ENCODE data around the gene ZNF488.
"Not testable (repeated sequence)": the region's sequence is repeated elsewhere in the genome, so short reads cannot be mapped to it uniquely, and the experiment has no call there.

ZNF488 gene

GRCh38 chr10:47384148-47384921 is at the start of gene ZNF488:
TSS of gene ZNF488 (minus strand) at chr10:47384293. CDS start at chr10:47368829, 15,464 bp downstream.
- DNase-seq (ENCODE audit: low read depth in 2 of 2) = peak; percentile 65 to 72

GRCh38 chr10:47425813-47426419 is 41.8 kb upstream of the ZNF488 start:
- DNase-seq (ENCODE audit: low read depth in 2 of 2) = no peak

- DNase-seq (ENCODE audit: low read depth in 2 of 2) = no peak
Measured at GRCh38 chr10:47424231-47424630, 40.1 kb upstream of the ZNF488 start.

- DNase-seq (ENCODE audit: low read depth in 2 of 2) = no peak
Measured at GRCh38 chr10:47423476-47423875, 39.4 kb upstream of the ZNF488 start.

GRCh38 chr10:47421057-47421952 is 37.2 kb upstream of the ZNF488 start:
- no peak for DNase-seq (ENCODE audit: low read depth in 2 of 2)

GRCh38 chr10:47420305-47421056 is 36.4 kb upstream of the ZNF488 start:
- no peak for DNase-seq (ENCODE audit: low read depth in 2 of 2)

GRCh38 chr10:47419421-47419820 is 35.3 kb upstream of the ZNF488 start:
- no peak for DNase-seq (ENCODE audit: low read depth in 2 of 2)

- no peak for DNase-seq (ENCODE audit: low read depth in 2 of 2)
Measured at GRCh38 chr10:47418966-47419365, 34.9 kb upstream of the ZNF488 start.

GRCh38 chr10:47418321-47418720 is 34.2 kb upstream of the ZNF488 start:
- DNase-seq (ENCODE audit: low read depth in 2 of 2) = no peak

- not testable (repeated sequence) for DNase-seq (ENCODE audit: low read depth in 2 of 2)
Measured at GRCh38 chr10:47416305-47417218, 32.5 kb upstream of the ZNF488 start.

- no peak for DNase-seq (ENCODE audit: low read depth in 2 of 2)
Measured at GRCh38 chr10:47415520-47416304, 31.6 kb upstream of the ZNF488 start.

- no peak for DNase-seq (ENCODE audit: low read depth in 2 of 2)
Measured at GRCh38 chr10:47414752-47415519, 30.8 kb upstream of the ZNF488 start.

- no peak for DNase-seq (ENCODE audit: low read depth in 2 of 2)
Measured at GRCh38 chr10:47414227-47414592, 30.1 kb upstream of the ZNF488 start.

- DNase-seq (ENCODE audit: low read depth in 2 of 2) = no peak
Measured at GRCh38 chr10:47413531-47414226, 29.6 kb upstream of the ZNF488 start.

GRCh38 chr10:47412869-47413268 is 28.8 kb upstream of the ZNF488 start:
- DNase-seq (ENCODE audit: low read depth in 2 of 2) = no peak

GRCh38 chr10:47412177-47412730 is 28.2 kb upstream of the ZNF488 start:
- DNase-seq (ENCODE audit: low read depth in 2 of 2) = no peak

GRCh38 chr10:47410862-47411261 is 26.8 kb upstream of the ZNF488 start:
- DNase-seq (ENCODE audit: low read depth in 2 of 2) = no peak

- DNase-seq (ENCODE audit: low read depth in 2 of 2) = no peak
Measured at GRCh38 chr10:47410271-47410670, 26.2 kb upstream of the ZNF488 start.
